NCI-H2081 treated with DMSO at 0.1 percent for 48 hours (cell line): Measurements from ENCODE around the gene LYZL1.
"Not testable (repeated sequence)": the region's sequence is repeated elsewhere in the genome, so short reads cannot be mapped to it uniquely, and the experiment has no call there.

Source experiments
- DNase-seq: peaks from one replicate; lab custom pipeline; 2025; lab: John Stamatoyannopoulos, UW

The LYZL1 gene

DNA sequence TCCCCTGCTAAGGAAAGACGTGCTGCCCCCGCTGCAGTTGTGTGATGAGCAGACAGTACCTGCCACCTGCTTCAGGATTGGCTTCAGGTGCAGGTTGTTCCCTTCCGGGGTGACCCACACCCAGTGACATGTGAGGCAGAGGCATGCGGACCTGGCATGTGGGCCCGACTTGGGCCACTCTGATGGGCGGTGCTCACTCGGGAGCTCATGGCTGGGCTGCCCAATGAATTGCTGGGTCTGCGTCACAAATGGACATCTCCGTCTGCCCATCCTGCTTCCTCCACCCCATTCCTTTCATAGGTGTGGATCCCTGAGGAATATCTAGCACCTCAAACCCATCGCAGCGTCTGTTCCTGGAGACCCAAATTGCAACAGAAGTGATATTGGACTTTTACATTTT lies 19.3 kb downstream of the LYZL1 start:
- not testable (repeated sequence) for DNase-seq

DNA sequence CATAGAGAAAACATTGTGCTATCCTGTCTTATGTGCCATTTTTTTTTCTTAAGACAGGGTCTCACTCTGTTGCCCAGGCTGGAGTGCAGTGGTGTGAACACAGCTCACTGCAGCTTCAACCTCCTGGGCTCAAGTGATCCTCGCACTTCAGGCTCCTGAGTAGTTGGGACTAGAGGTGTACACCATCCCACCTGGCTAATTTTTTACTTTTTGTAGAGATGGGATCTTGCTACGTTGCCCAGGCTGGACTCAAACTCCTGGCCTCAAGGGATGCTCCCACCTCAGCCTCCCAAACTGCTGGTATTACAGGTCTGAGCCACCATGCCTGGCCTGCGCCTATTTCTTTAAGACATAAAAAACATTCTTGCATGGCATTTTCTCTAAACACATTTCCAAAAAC lies 20.6 kb downstream of the LYZL1 start:
- DNase-seq = no peak

GRCh38 chr10:29310463-29310862 lies 21.6 kb downstream of the LYZL1 start:
- not testable (repeated sequence) for DNase-seq

- DNase-seq = no peak
Measured at GRCh38 chr10:29313071-29313470, 24.2 kb downstream of the LYZL1 start.

GRCh38 chr10:29314726-29315125 lies 25.9 kb downstream of the LYZL1 start:
- DNase-seq = no peak

- DNase-seq = no peak
Measured at GRCh38 chr10:29315814-29316213, 26.9 kb downstream of the LYZL1 start.

GRCh38 chr10:29316308-29317026 lies 27.6 kb downstream of the LYZL1 start:
- no peak for DNase-seq

GRCh38 chr10:29317027-29317420 lies 28.2 kb downstream of the LYZL1 start:
- DNase-seq = no peak

- DNase-seq = no peak
Measured at GRCh38 chr10:29317423-29318021, 28.7 kb downstream of the LYZL1 start.

- not testable (repeated sequence) for DNase-seq
Measured at GRCh38 chr10:29318141-29319071, 29.5 kb downstream of the LYZL1 start.

DNA sequence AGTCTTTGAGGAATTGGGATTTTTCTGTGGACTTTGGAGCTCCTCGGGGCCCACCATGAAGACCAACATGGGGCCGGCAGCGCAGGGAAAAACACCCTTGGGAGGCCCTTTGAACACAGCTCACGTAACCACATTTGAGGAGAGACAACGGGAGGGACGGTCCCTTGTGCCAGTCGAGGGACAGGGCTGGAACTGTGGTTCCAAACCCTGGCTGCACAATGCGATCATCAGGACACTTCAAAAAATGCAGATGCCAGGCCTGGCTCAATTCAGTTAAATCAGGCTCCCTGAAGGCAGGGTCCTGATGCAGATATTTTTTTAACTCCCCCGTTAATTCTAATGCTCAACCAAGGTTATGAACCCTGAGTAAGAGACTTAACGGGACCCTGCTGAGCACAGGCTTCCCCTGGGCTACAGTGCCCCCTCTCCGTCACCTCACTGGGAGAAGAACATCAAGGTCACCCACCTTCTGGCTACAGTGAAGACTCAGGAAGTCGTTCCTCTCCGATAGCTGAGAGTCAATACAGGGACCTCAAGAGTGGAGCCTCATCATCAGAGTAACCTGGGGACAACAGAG lies 30.4 kb downstream of the LYZL1 start:
- no peak for DNase-seq

DNA sequence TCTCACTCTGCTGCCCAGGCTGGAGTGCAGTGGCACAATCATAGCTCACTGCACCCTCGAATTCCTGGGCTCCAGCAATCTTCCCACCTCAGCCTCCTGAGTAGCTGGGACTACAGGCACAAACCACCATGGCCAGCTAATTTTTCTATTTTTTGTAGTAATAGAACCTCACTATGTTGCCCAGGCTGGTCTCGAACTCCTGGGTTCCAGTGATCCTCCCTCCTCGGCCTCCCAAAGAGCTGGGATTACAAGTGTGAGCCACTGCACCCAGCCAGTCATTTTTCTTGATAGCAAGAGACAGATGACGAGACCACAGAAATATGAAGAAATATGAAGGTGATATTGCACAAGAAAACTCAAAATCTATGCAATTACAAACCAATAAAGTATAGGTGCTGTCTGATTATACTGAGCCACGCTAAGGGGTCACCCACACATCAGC lies 31.8 kb downstream of the LYZL1 start:
- not testable (repeated sequence) for DNase-seq

GRCh38 chr10:29321656-29322055 lies 32.8 kb downstream of the LYZL1 start:
- DNase-seq = no peak

DNA sequence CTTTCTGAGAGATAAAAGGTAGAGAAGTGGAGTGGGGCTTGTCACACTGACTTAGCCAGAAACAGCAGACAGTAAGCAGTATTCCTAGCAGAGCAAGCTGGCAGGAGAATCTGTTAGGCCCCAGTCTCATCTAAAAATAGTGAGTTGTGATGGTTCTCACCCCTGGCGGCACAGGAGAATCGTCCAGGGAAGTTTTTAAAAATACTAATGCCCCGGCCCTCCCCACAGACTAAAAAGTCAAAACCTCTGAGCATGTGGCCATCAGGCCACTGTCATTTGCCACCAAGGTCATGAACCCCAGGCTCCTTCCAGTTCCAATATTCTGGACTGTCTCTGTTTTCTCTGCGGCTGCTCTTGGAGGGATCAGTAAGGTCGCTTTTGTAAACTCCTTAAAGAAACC lies 34.0 kb downstream of the LYZL1 start:
- no peak for DNase-seq

GRCh38 chr10:29323367-29323766 lies 34.5 kb downstream of the LYZL1 start:
- no peak for DNase-seq

DNA sequence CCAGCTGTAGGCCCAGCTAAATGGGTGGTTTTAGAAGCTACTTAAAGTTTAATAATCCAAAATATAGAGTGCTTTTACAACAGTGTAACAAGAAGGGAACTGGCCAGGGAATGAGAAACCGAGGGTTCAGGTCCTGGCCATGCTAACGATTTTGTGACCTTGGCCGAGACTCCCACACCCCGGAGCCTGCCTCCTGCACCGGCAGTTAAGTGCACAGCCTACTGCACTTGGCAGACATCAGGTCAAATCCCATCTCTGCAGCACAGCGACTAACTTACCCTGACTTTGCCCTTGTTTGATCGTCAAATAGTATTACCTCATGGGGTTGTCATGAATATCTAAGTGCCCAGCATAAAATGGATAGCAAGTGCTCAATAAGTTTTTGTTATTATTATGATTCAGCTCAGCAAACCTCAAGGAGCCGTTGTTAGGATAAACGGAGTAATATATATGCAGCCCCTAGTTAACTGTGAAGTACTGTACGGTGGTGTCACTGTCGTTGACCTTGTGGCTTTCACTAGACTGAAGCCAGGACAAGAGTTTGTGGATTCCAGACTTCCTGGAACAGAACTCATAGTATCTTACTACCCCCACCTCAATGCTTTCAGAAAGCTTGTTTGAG lies 35.5 kb downstream of the LYZL1 start:
- DNase-seq = no peak

GRCh38 chr10:29326299-29326698 lies 37.4 kb downstream of the LYZL1 start:
- DNase-seq = no peak

DNA sequence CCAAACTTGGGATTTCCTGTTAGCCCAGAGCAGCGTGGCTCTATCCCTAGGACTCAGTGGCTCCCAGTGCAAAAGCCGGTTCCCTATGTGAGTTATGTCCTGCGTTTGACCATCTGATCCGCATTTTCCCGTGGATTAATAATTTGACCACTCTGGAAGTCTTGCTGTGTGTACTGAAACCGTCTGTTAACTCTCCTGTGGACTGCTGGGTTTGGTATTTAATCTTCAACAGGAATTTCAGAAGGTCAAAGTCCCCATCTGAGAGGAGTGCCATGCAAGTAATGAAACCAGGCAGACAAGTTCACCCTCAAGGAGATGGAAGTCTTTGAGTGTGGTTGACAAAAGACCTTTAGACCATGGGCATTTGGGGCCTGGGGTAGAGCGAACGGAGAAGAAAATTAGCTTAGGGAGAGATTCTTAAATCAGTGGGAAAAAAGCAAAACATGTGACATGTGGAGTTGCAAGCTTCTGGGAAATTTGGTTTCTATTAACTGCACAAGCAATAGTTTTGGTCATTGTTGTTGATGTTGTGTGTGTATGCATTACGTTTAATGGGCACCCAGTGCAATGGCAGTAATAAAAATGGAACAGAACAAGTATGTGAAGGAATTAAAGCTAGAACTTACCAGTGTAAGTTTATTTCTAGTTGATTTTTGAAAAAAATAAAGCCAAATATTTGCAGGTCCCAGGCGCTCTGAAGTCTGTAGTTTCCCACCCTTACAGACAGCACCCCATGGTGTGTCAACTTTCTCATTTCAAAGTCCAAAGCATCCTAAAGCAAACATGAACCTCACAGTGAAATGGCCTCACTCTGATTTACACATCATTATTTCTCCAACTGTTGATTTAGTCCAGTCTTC lies 38.2 kb downstream of the LYZL1 start:
- no peak for DNase-seq

- no peak for DNase-seq
Measured at GRCh38 chr10:29327746-29328102, 38.9 kb downstream of the LYZL1 start.

GRCh38 chr10:29328983-29329382 lies 40.1 kb downstream of the LYZL1 start:
- no peak for DNase-seq

- DNase-seq = no peak
Measured at GRCh38 chr10:29329420-29329819, 40.5 kb downstream of the LYZL1 start.
